GM21529 (cell line): ENCODE results near the gene SAFB2.

ENCODE experiments used
- ATAC-seq: cut with Tn5 transposase; IDR thresholded peaks from one replicate; pipeline ENCODE4 v1.9.1; 2021; ENCODE audit not compliant: unreplicated experiment

SAFB2 gene

GRCh38 chr19:5635427-5635826, 12.9 kb upstream of the SAFB2 start:
- no peak for ATAC-seq

GRCh38 chr19:5632657-5633056, 10.1 kb upstream of the SAFB2 start:
- ATAC-seq = no peak

- ATAC-seq = no peak
Measured at GRCh38 chr19:5632241-5632612, 9.7 kb upstream of the SAFB2 start.

- ATAC-seq = no peak
Measured at GRCh38 chr19:5631567-5632240, 9.1 kb upstream of the SAFB2 start.

GRCh38 chr19:5628919-5629481, 6.4 kb upstream of the SAFB2 start:
- ATAC-seq = no peak

GRCh38 chr19:5628461-5628860, 5.9 kb upstream of the SAFB2 start:
- ATAC-seq = no peak

GRCh38 chr19:5627395-5627904, 4.9 kb upstream of the SAFB2 start:
- no peak for ATAC-seq

GRCh38 chr19:5625641-5626040, 3.1 kb upstream of the SAFB2 start:
- ATAC-seq = no peak

- no peak for ATAC-seq
Measured at GRCh38 chr19:5624741-5625278, 2.2 kb upstream of the SAFB2 start.

- ATAC-seq = no peak
Measured at GRCh38 chr19:5624018-5624663, 1.6 kb upstream of the SAFB2 start.

GRCh38 chr19:5623397-5624017, 931 bp upstream of the SAFB2 start:
- ATAC-seq = peak; percentile 8

GRCh38 chr19:5621945-5622464, 571 bp downstream of the SAFB2 start:
- no peak for ATAC-seq

GRCh38 chr19:5621311-5621944, 1.1 kb downstream of the SAFB2 start:
- no peak for ATAC-seq

GRCh38 chr19:5619946-5620345, 2.6 kb downstream of the SAFB2 start:
- no peak for ATAC-seq

- ATAC-seq = no peak
Measured at GRCh38 chr19:5618591-5618990, 4.0 kb downstream of the SAFB2 start.

GRCh38 chr19:5617080-5617479, 5.5 kb downstream of the SAFB2 start:
- ATAC-seq = no peak

GRCh38 chr19:5615756-5616327, 6.7 kb downstream of the SAFB2 start:
- no peak for ATAC-seq

- ATAC-seq = no peak
Measured at GRCh38 chr19:5612891-5613865, 9.4 kb downstream of the SAFB2 start.

GRCh38 chr19:5609881-5610448, 12.6 kb downstream of the SAFB2 start:
- ATAC-seq = no peak
